ENCODE data around the gene NR2F1-AS1.

GRCh38 chr5:93512799-93513198, 68.2 kb downstream of the NR2F1-AS1 start:
- TF ChIP-seq SIN3A (IDR thresholded peaks at IDR 0.05; ENCODE audit: borderline replicate concordance, insufficient read depth, low read length) = no peak
- no peak for TF ChIP-seq POLR2AphosphoS5 (IDR thresholded peaks at IDR 0.05; ENCODE audit: low read depth, low read length)
- TF ChIP-seq TAF1 (IDR thresholded peaks at IDR 0.05; ENCODE audit: borderline replicate concordance, insufficient read depth, low read length) = no peak
- no peak for TF ChIP-seq FOXP2 (optimal IDR thresholded peaks at IDR 0.05; ENCODE audit: borderline replicate concordance, extremely low read depth, extremely low read length, insufficient read depth)
